GM12878 (cell line): ENCODE results near the gene ZNF469. TPM values are rescaled to one million over a fixed set of nuclear protein-coding genes. Genes with fewer than 3 reads are reported as not detected.

ENCODE experiments used
- ATAC-seq: fragments of 200-7000 bp; cut with Tn5 transposase; 3 replicates; pipeline ENCODE4 v1.9.1; 2020; ENCODE audit warnings: mild to moderate bottlenecking, moderate library complexity
- BruUV-seq: library from RNA; stranded (reverse); fragments of 400-500 nt; replicated peaks from 2 replicates; lab custom pipeline; 2021; lab: Mats Ljungman, UMichigan
- CTCF ChIA-PET: fragments of 300-600 bp; sonication (Branson Sonifier 250); formaldehyde crosslinking; extraction: SDS; loops from one replicate; lab custom pipeline; 2021; ENCODE audit warnings: inconsistent platforms; lab: Yijun Ruan, JAX
- POLR2A ChIA-PET: fragments of 350-600 bp; formaldehyde crosslinking; extraction: SDS; loops from one replicate; lab custom pipeline; 2021; ENCODE audit warnings: inconsistent platforms; lab: Charles Lee
- RAD21 ChIA-PET: fragments of 300-600 bp; sonication (Branson Sonifier 250); formaldehyde crosslinking; loops from one replicate; lab custom pipeline; 2023; ENCODE audit warnings: antibody characterized with exemption; ENCODE audit not compliant: unreplicated experiment; lab: Charles Lee
- SMC1A ChIA-PET: fragments of 300-600 bp; sonication (Branson Sonifier 250); formaldehyde crosslinking; loops from one replicate; lab custom pipeline; 2023; ENCODE audit not compliant: unreplicated experiment, uncharacterized antibody; lab: Charles Lee
- DNase-seq: peaks from one replicate; pipeline ENCODE4 v3.0.0-alpha.2; 2011; ENCODE audit warnings: low read depth, low spot score
- FAIRE-seq: peaks from 3 replicates; lab custom pipeline; 2011; peaks lifted over from hg19 to GRCh38; lab: Jason Lieb, UNC
- H2AFZ ChIP-seq: 2 replicates; pipeline ENCODE4 v1.6.0; 2011; ENCODE audit warnings: low read depth, low read length, control low read depth; ENCODE audit not compliant: control insufficient read depth
- H3K27ac ChIP-seq: 2 replicates; pipeline ENCODE4 v1.5.1; 2011; ENCODE audit warnings: control low read depth; ENCODE audit not compliant: control insufficient read depth, insufficient read depth
- H3K27me3 ChIP-seq, 2 experiments: replicated peaks in 1 of 2; 2 replicates each; pipeline versions ENCODE4 v1.6.0 to v1.6.1; 2011; ENCODE audit warnings: low read length in 1 of 2; ENCODE audit not compliant: control insufficient read depth in 2 of 2, insufficient read depth in 2 of 2
- H3K36me3 ChIP-seq, 2 experiments: 2 replicates each; pipeline ENCODE4 v1.5.1; 2011; ENCODE audit warnings: low read length in 1 of 2; ENCODE audit not compliant: control insufficient read depth in 2 of 2, insufficient read depth in 2 of 2
- H3K4me1 ChIP-seq: 2 replicates; pipeline ENCODE4 v1.6.1; 2011; ENCODE audit warnings: mild to moderate bottlenecking, low read length, moderate library complexity, mixed read lengths; ENCODE audit not compliant: control insufficient read depth, insufficient read depth
- H3K4me2 ChIP-seq: 2 replicates; pipeline ENCODE4 v1.6.0; 2011; ENCODE audit warnings: control low read depth; ENCODE audit not compliant: control insufficient read depth, insufficient read depth
- H3K4me3 ChIP-seq: fragments of 200-600 bp; sonication (generic); 2 replicates; pipeline ENCODE4 v1.5.1; 2016
- H3K79me2 ChIP-seq: 2 replicates; pipeline ENCODE4 v1.6.0; 2011; ENCODE audit warnings: low read length; ENCODE audit not compliant: control insufficient read depth, insufficient read depth
- H3K9ac ChIP-seq: 2 replicates; pipeline ENCODE4 v1.8.0; 2011; ENCODE audit warnings: low read length, control low read depth, mixed read lengths; ENCODE audit not compliant: control insufficient read depth, insufficient read depth
- H3K9me3 ChIP-seq: replicated peaks from 3 replicates; pipeline ENCODE4 v1.5.1; 2011; ENCODE audit warnings: mild to moderate bottlenecking, low read length; ENCODE audit not compliant: control insufficient read depth, insufficient read depth
- H4K20me1 ChIP-seq: 2 replicates; pipeline ENCODE4 v1.6.0; 2011; ENCODE audit not compliant: control insufficient read depth, insufficient read depth
- CBX5 ChIP-seq: sonication (generic); IDR thresholded peaks from 2 replicates; pipeline ENCODE4 v1.6.1; 2016; ENCODE audit warnings: low read depth, moderate library complexity, mild to moderate bottlenecking, inconsistent platforms
- MEF2A ChIP-seq: IDR thresholded peaks from 2 replicates; pipeline ENCODE4 v1.6.1; 2011; ENCODE audit warnings: low read depth, mild to moderate bottlenecking, low read length, moderate library complexity; ENCODE audit not compliant: insufficient read depth
- MYC ChIP-seq: IDR thresholded peaks from 2 replicates; pipeline ENCODE4 v1.6.1; 2011; ENCODE audit warnings: mild to moderate bottlenecking, low read length, moderate library complexity, inconsistent platforms; ENCODE audit not compliant: insufficient read depth, insufficient replicate concordance, insufficient read length, severe bottlenecking
- NFYB ChIP-seq: IDR thresholded peaks from 2 replicates; pipeline ENCODE4 v1.6.1; 2011; ENCODE audit warnings: low read depth, mild to moderate bottlenecking, low read length, improper control_type of control experiment, moderate library complexity; ENCODE audit not compliant: insufficient read depth
- SRF ChIP-seq, 2 experiments: IDR thresholded peaks; 2 replicates each; pipeline ENCODE4 v1.6.1; 2011; ENCODE audit warnings: low read depth in 2 of 2, low read length in 2 of 2, mild to moderate bottlenecking in 1 of 2, moderate library complexity in 1 of 2
- STAT3 ChIP-seq: IDR thresholded peaks from 2 replicates; pipeline ENCODE4 v1.6.1; 2011; ENCODE audit warnings: low read depth, low read length, improper control_type of control experiment
- WGBS: methylation state at CpG from one replicate; pipeline ENCODE4 v1.1.6; 2016; ENCODE audit warnings: low lambda C conversion rate; ENCODE audit not compliant: insufficient replicate concordance, insufficient coverage; ENCODE audit errors: missing lambda C conversion rate; 5-methylcytosine and 5-hydroxymethylcytosine counted together
- in situ Hi-C: fragments of 300-500 bp; cut with MboI; formaldehyde crosslinking; loops from 9 replicates; pipeline ENCODE4 v1.14.3; 2018; ENCODE audit warnings: mixed read lengths
- intact Hi-C: fragments of 100-400 bp; cut with micrococcal nuclease; formaldehyde crosslinking; loops from one replicate; pipeline ENCODE4 v1.14.2; 2022; ENCODE audit not compliant: unreplicated experiment
- polyA plus RNA-seq, 11 experiments: library from polyadenylated mRNA; depleted of rRNA in 4 of 11; unstranded in 6 of 11; stranded (reverse) in 5 of 11; fragments of >200 nt; fragmentation: Nextera tagmentation in 4 of 11; fragmentation: Illumina TruSeq in 1 of 11; extraction: Ambion mirVana in 4 of 11; extraction: Trizol in 1 of 11; gene quantifications; 1 replicate in 1 of 11; 2 replicates in 10 of 11; pipeline versions ENCODE4 v1.2.1 to v1.2.3, GENCODE V29; 2011 to 2016; ENCODE audit warnings: inconsistent platforms in 2 of 11, missing spikeins in 2 of 11, low read depth in 1 of 11
- total RNA-seq, 4 experiments: library from RNA; depleted of rRNA in 3 of 4; stranded (reverse); fragments of >200 nt in 3 of 4; fragmentation: Illumina TruSeq in 1 of 4; extraction: Trizol in 1 of 4; gene quantifications; 2 replicates each; pipeline versions ENCODE4 v1.2.1 to v1.2.3, GENCODE V29; 2013 to 2021
- TF ChIP-seq, protein P1 (sequence below), 3 experiments: IDR thresholded peaks in 2 of 3; conservative IDR thresholded peaks in 1 of 3; 2 replicates each; pipeline ENCODE4 v1.5.1; 2011; ENCODE audit warnings: low read depth in 3 of 3, low read length in 3 of 3, mild to moderate bottlenecking in 3 of 3, control low read depth in 2 of 3, moderate library complexity in 2 of 3, inconsistent platforms in 1 of 3, mixed read lengths in 1 of 3; ENCODE audit not compliant: control insufficient read depth in 2 of 3, insufficient read depth in 1 of 3; ENCODE audit errors: extremely low read depth in 1 of 3
- TF ChIP-seq, protein P2 (sequence below): fragments of 150-350 bp; IDR thresholded peaks from 2 replicates; pipeline ENCODE4 v1.6.1; 2014; ENCODE audit warnings: mild to moderate bottlenecking, low read depth, low read length
- TF ChIP-seq, protein P3 (sequence below): IDR thresholded peaks from 2 replicates; pipeline ENCODE4 v1.6.1; 2011; ENCODE audit warnings: low read depth, mild to moderate bottlenecking, low read length, moderate library complexity, borderline replicate concordance; ENCODE audit errors: extremely low read depth

The ZNF469 gene
- total and polyA plus RNA-seq, 10 of the 15 experiments (the other 5 are each of a cell fraction or from before 2014, with no cell fraction given), result 0.01 to 0.21 (median 0.04) TPM; not detected in 3

DNA sequence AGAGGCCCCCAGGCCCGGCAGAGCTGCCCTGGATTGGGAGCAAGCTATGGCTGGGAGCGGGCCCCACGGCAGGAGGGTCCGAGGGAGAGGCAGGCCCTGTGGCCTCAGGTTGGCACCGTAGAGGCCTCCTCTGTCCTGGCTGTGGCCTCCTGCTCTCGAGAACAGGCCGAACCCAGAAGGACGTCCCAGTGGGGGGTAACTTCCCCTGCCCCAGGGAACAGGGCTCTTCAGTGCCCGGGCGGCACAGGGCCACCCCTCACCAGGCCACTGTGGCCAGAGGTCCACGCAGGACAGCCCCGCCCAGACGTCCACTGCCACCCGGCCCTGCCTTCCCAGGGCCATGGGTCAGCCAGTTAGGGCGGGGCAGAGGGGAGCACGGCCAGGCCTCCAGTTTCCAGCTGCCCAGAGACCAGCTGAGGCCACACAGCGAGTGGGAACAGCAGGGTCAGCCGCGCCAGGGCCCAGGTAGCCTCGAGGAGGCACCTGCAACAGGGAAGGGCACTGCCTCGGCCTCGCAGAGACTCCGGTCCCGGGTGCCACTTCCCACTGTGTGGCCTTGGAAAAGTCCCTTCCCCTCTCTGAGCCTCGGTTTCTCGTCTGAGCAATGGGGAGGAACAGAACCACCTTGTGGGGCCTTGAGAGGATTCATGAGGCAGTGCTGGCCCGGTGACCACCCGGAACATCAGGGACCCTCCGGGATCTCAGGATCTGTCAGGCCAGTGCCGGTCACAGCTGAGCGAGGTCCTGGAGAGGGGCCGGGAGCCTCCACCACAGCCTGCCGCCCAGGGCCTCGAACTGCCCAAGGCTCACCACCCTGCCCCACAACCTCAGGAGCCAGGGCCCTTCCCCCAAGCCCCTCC is 32.0 kb downstream of the ZNF469 start:
- SMC1A ChIA-PET, result no interaction called here
- in situ Hi-C loops, result no loop called here
- Histone ChIP-seq H4K20me1 (no peaks in the 10 kb centered on the region), H3K4me1 (no peaks in the 10 kb centered on the region), H2AFZ (no peak overlapping the region), H3K9me3 (no peaks in the 10 kb centered on the region), H3K9ac (no peak overlapping the region), H3K27ac (no peak overlapping the region), H3K4me3 (no peak overlapping the region), H3K27me3 (no peaks in the 10 kb centered on the region; a peak in 1 of 4 replicates), H3K79me2 (no peaks in the 10 kb centered on the region), H3K4me2 (no peak overlapping the region), H3K36me3 (no peaks in the 10 kb centered on the region)
- DNase-seq, result no peak
- 41% methylated on average over 31 of the region's 34 CpGs for WGBS
- BruUV-seq, result no TSS peak
- RAD21 ChIA-PET, result no interaction called here
- CTCF ChIA-PET, result no interaction called here
- no peak for TF ChIP-seq STAT3
- no peak for TF ChIP-seq CBX5
- no peak for TF ChIP-seq SRF (IDR thresholded peaks at IDR 0.05; ENCODE audit: low read depth in 2 of 2, low read length in 2 of 2)
- TF ChIP-seq, protein P1, sequence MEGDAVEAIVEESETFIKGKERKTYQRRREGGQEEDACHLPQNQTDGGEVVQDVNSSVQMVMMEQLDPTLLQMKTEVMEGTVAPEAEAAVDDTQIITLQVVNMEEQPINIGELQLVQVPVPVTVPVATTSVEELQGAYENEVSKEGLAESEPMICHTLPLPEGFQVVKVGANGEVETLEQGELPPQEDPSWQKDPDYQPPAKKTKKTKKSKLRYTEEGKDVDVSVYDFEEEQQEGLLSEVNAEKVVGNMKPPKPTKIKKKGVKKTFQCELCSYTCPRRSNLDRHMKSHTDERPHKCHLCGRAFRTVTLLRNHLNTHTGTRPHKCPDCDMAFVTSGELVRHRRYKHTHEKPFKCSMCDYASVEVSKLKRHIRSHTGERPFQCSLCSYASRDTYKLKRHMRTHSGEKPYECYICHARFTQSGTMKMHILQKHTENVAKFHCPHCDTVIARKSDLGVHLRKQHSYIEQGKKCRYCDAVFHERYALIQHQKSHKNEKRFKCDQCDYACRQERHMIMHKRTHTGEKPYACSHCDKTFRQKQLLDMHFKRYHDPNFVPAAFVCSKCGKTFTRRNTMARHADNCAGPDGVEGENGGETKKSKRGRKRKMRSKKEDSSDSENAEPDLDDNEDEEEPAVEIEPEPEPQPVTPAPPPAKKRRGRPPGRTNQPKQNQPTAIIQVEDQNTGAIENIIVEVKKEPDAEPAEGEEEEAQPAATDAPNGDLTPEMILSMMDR (IDR thresholded peaks at IDR 0.05 in 2 of 3, conservative IDR thresholded peaks at IDR 0.05 in 1 of 3; ENCODE audit: control insufficient read depth in 2 of 3, extremely low read depth in 1 of 3, insufficient read depth in 1 of 3, low read depth in 3 of 3, low read length in 3 of 3), result no peak
- TF ChIP-seq, protein P2, sequence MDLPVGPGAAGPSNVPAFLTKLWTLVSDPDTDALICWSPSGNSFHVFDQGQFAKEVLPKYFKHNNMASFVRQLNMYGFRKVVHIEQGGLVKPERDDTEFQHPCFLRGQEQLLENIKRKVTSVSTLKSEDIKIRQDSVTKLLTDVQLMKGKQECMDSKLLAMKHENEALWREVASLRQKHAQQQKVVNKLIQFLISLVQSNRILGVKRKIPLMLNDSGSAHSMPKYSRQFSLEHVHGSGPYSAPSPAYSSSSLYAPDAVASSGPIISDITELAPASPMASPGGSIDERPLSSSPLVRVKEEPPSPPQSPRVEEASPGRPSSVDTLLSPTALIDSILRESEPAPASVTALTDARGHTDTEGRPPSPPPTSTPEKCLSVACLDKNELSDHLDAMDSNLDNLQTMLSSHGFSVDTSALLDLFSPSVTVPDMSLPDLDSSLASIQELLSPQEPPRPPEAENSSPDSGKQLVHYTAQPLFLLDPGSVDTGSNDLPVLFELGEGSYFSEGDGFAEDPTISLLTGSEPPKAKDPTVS, result no peak
- no peak for TF ChIP-seq MEF2A
- TF ChIP-seq, protein P3, sequence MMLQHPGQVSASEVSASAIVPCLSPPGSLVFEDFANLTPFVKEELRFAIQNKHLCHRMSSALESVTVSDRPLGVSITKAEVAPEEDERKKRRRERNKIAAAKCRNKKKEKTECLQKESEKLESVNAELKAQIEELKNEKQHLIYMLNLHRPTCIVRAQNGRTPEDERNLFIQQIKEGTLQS, result no peak
- TF ChIP-seq NFYB, result no peak
- no peak for TF ChIP-seq MYC
- no peak for ATAC-seq
- POLR2A ChIA-PET, result no interaction called here
- intact Hi-C loops, result no loop called here
- FAIRE-seq, result no peak
